Left hindlimb (tissue), 1 donor: ENCODE results near the gene RPS23.
A peak's percentile ranks its signal among the peaks of the same experiment; 100 is the strongest.

Experiments used
- DNase-seq: peaks from one replicate; pipeline ENCODE4 v3.0.0-alpha.2; 2018

Gene RPS23

GRCh38 chr5:82277987-82278710 is at the start of gene RPS23:
Gene RPS23, minus strand, starts transcription at chr5:82278354. Its CDS starts 31 bp downstream, at chr5:82278323.
- DNase-seq, result peak; percentile 92

- no peak for DNase-seq
These were observed 49.8 kb upstream of the RPS23 start for GRCh38 chr5:82327941-82328340.

DNA sequence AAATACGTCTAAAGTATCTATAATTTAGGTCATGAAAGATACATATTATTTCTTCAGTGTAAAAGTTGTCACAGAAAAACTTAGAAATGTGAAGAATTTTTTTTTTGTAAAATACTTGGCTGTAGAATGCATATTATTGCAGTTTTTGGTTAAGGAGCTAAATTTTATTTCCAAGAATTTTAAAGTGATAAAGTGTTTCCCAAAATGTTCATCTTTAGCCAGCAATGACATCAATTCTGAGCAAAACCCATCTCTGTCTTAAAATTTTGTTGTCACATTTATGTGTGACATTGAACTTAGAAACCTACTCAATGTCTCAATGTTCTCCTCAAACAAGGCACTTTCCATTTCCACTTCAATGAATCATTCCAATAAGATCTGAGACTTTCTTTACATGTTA is 47.8 kb upstream of the RPS23 start:
- DNase-seq, result no peak

DNA sequence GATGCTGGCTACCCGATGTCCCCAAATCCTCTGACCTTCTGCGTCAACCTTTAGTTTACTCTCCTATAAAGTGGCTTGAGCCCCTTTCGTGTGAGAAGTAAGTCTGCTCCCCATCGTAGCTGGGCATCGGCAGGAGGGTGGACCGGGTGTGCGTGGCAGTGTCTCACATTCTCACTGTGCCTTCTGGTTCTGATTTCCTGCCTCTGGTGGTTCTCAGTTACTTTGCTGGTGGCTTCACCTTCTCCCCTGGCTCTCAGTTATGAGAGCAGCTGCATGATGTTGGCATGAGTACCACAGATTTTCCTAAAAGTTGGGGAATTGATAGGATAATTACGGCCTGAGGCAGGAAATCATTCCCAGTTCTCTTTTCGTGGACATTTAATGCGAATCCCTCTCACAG is 47.0 kb upstream of the RPS23 start:
- no peak for DNase-seq

GRCh38 chr5:82320966-82321365 is 42.8 kb upstream of the RPS23 start:
- DNase-seq, result no peak

GRCh38 chr5:82319651-82320376 is 41.7 kb upstream of the RPS23 start:
- DNase-seq, result no peak

DNA sequence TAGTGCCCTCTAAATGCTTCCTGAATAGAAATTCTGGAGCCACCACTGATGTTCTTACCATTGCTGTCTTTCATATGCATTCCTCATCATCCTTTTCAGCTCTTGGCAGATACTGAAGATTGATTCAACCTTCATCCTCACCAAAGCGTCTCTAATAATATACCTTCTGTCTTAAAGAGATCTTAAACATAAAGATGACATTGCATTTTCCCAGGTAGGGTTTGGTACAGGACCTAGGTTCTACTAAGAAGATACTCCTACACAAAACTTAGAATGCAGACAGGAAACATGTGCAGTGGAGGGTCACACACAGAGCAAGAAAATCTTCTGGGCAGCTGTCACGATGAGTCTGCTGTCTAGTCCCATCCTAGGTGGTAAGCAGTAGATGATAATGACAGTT is 41.0 kb upstream of the RPS23 start:
- no peak for DNase-seq

DNA sequence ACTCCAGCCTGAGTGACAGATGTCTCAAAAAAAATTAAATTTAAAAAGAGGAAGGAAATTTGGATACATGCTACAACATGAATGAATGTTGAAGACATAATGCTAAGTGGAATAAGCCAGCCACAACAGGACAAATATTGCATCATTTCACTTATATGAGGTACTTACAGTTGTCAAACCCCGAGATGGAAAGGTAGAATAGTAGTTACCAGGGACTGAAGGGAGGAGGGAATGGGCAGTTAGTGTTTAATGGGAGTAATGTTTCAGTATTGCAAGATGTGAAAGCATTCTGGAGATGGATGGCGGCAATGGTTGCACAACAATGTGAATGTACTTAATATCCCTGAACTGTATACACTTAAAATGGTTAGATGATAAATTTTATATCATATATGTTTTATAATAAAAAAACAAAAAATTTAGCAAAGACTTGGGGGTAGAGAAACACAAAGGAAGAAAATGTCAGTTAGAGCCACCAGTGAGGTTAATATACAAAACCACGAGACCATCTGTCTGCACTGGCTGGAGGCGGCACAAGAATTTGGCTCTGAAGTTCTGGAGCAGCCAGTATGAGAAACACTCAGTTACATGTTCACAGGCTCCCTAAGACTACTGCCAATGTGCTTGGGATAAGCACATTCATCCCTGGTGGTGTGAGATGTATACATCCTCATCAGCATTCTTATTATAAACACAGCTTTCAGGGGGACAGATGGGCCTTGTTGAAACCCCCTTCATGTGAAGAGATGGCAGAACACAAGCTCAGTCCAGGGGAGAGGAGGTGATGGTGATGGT is 37.0 kb upstream of the RPS23 start:
- no peak for DNase-seq

GRCh38 chr5:82313016-82313415 is 34.9 kb upstream of the RPS23 start:
- DNase-seq, result no peak

GRCh38 chr5:82312373-82312856 is 34.3 kb upstream of the RPS23 start:
- peak; percentile 76 for DNase-seq

DNA sequence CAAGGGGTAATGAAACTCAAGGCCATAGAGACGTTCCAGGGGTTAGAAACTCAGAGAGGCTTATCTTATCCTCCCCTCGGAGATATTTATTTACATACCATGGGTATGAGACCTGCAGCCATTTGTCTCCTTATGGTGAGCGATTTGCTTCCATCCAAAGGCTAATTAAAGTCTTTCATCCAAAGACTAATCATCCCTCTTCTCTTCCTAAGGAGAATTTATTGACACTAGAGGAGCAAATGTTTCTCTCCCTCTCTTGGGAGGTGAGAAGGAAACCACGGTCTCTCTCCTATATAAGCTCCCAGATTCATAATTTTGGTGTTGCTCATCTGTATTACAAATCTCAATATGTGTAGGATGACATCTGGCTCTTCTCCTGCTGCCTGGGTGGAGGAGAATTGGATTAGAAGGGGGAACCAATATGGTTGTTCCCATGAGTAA is 31.0 kb upstream of the RPS23 start:
- no peak for DNase-seq

DNA sequence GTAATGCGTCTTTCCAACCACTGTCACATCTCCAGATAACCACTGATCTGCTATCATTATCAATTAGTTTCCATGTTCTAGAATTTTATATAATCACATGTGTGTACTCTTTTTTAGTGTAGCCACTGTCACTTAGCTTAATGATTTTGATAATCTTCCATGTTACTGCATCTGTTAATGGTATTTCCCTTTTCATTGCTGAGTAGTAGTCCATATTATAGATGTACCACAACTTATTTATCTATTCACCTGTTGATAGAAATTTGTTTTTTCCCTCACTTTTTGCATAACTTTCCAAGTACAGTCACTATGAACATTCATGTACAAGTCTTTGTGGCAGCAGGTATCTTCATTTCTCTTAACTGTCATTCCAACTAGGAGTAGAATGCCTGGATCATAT is 30.3 kb upstream of the RPS23 start:
- DNase-seq, result no peak

DNA sequence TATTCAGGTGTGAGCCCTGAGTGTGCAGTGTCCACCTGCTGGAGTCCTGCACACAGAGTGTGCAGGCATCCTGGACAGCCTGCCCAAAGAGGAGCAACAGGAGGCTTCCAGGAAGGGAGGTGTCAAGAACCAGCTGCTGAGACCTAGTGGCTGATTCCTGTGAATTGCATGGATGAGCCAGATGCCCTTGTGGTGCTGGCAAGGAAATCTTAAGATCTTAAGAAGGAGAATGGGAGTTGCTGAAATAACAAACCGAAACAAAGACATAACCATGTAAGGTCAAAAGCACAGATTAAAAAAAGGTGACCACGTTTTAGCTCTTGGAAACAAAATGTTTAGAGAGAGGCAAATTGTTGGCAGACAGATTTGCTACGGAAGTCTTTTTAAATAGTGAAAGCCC is 29.3 kb upstream of the RPS23 start:
- no peak for DNase-seq

DNA sequence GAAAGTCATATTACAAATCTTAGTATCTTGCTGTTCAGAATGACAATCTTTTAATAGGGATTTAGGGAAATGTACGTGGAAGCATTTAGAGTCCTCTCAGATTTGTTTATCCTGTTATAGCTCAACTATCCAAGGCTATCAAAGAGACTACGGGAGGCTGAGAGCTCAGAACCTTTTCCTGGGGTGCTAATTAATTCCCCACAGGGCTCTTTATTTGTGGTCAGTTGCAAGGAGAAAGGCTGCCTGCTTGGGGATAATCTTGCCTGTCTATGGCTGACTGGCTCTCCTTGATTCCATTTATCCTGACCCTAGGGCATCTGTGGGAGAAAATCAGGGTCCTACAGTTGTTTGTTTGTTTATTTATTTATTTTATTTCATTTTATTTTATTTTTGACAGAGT is 28.0 kb upstream of the RPS23 start:
- DNase-seq, result no peak

- no peak for DNase-seq
These were observed 23.0 kb upstream of the RPS23 start for GRCh38 chr5:82301190-82301589.

DNA sequence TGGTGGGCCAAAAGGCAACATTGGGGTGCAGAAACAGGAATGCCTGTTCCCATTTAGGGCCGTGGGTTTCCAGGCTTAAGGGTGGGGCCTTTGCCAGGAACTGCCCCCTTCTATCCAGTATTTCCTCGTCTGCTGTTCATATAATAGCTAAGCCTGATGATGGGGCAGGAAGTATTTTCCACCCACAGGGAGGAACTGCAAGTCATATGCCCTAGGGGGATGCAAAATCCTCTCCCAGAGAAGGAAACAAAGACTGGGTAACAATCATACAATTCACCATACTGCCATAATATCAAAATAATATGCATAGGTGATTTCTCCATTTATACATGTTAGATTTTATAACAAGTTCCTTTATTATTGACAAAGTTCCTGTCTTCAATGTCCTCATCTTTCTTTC is 20.5 kb upstream of the RPS23 start:
- no peak for DNase-seq

- no peak for DNase-seq
These were observed 19.6 kb upstream of the RPS23 start for GRCh38 chr5:82297711-82298110.

GRCh38 chr5:82296929-82297328 is 18.8 kb upstream of the RPS23 start:
- DNase-seq, result no peak

- DNase-seq, result no peak
These were observed 17.9 kb upstream of the RPS23 start for GRCh38 chr5:82295959-82296531.

- DNase-seq, result no peak
These were observed 17.0 kb upstream of the RPS23 start for GRCh38 chr5:82295144-82295543.

- DNase-seq, result no peak
These were observed 13.3 kb upstream of the RPS23 start for GRCh38 chr5:82291420-82291819.

DNA sequence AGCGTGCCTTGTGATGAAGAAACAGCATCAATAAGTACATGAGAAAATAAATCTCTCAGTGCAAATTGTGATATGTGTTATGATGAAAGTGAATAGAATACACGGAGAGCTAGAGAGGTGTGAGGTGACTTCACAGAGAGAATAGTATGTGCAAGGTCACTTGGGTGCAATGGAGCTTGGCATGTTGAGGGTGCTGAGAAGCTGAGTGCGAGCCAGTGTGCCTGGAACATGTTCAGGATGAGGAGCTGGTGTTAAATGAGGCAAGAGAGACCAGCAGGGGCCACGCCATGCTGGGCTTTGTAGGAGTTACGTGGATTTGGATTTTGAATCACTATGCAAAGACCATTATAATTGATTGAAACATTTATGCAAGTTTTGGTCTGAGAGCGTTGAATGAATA is 12.8 kb upstream of the RPS23 start:
- DNase-seq, result no peak

- DNase-seq, result no peak
These were observed 11.9 kb upstream of the RPS23 start for GRCh38 chr5:82290005-82290404.
